Subcutaneous abdominal adipose tissue (tissue), 5 donors: ENCODE measurements around the gene TMEM245.

ENCODE experiments used
- H3K27ac ChIP-seq: one replicate; pipeline ENCODE4 v1.7.0; 2013; ENCODE audit warnings: low read depth, mild to moderate bottlenecking, inconsistent platforms, low read length, moderate library complexity
- H3K27me3 ChIP-seq, 5 donors: one replicate each; pipeline ENCODE4 v1.7.0; 2013; ENCODE audit warnings: low read length in 5 of 5, inconsistent platforms in 1 of 5; ENCODE audit not compliant: control insufficient read depth in 5 of 5, insufficient read depth in 4 of 5
- H3K36me3 ChIP-seq, 5 donors: one replicate each; pipeline ENCODE4 v1.7.0; 2013; ENCODE audit warnings: low read length in 5 of 5; ENCODE audit not compliant: control insufficient read depth in 5 of 5, insufficient read depth in 5 of 5
- H3K4me1 ChIP-seq, 5 donors: one replicate each; pipeline ENCODE4 v1.7.0; 2013; ENCODE audit warnings: low read length in 5 of 5, mild to moderate bottlenecking in 3 of 5, moderate library complexity in 1 of 5; ENCODE audit not compliant: control insufficient read depth in 5 of 5, insufficient read depth in 5 of 5
- H3K4me3 ChIP-seq, 5 donors: one replicate each; pipeline ENCODE4 v1.7.0; 2013; ENCODE audit warnings: low read length in 5 of 5, low read depth in 1 of 5
- H3K9ac ChIP-seq, 5 donors: one replicate each; pipeline ENCODE4 v1.7.0; 2013; ENCODE audit warnings: low read length in 5 of 5, mild to moderate bottlenecking in 4 of 5, moderate library complexity in 3 of 5
- H3K9me3 ChIP-seq, 5 donors: one replicate each; pipeline ENCODE4 v1.7.0; 2013; ENCODE audit warnings: low read length in 5 of 5; ENCODE audit not compliant: control insufficient read depth in 5 of 5
- donor health status: healthy.
- donor health status: healthy.
- donor health status: healthy.
- donor health status: healthy.
- donor health status: healthy.

Gene TMEM245

DNA sequence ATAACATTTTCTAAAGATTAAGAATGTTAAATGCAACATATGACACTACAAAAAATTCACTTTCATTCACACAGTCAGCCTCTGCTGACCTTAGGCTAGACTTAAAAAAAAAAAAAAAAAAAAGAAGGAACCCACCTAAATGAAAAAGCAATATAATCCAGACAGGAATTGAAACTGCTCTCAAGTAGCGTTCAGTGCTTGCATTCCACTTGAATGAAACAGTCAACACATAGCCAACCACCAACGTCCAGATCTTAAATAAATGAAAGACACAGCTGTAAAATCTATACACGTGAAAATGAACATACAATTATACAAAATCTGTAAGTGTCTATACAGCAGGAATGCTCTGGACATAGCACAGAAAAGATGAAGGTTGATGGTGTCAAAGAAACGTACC, 11.4 kb downstream of the TMEM245 start:
- H3K4me3 ChIP-seq = no peak overlapping the region
- H3K4me1 ChIP-seq = peaks cover 2 to 40% (median 26%) of the 10 kb centered on the region in 5 donors
- H3K9ac ChIP-seq = peak overlapping the region in 1 of 5 donors; percentile 10
- peak overlapping the region; percentile 59 for H3K27ac ChIP-seq
- H3K36me3 ChIP-seq = peaks cover 0 to 9% (median 3%) of the 10 kb centered on the region in 5 donors
- no peaks in the 10 kb centered on the region for H3K9me3 ChIP-seq
- no peaks in the 10 kb centered on the region for H3K27me3 ChIP-seq

DNA sequence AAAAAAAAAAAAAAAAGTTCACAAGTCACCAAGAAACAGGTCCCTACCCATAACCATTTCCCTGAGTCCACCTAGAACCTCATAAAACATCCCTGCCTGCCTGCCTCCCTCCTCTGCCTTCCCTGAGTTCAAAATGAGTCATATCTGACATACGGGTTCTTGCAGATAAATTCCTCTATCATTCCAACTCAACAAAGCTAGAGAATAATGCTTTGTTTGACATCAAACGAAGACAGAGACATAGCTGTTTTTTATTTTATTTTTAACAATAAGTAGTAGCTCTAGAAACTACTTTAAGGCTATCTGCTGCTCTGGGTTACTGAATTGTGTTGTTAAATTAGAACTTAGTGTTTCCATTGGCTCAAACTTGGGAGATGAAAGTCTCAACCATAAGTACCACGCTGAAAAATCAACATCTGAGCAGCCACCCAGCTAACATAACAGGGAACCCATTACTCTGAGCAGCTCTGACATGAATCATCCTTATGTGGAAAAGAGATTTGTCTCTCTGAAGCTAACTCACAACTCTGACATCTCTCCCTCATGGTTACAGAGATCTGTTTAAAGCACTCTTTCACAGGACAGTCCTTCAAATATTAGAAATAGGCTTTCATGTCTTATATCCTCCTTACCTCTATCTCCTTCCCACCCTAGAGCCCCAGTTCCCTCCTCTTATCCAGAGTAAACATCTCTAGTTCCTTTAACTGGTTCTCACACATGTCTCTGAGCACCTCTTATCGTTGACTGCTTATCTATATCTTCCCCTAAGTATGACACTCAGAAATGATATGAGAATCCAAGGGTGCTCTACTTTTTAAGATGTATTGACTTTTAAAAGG, 12.1 kb downstream of the TMEM245 start:
- Histone ChIP-seq H3K36me3 (peaks cover 0 to 9% (median 7%) of the 10 kb centered on the region in 5 donors), H3K9ac (no peak overlapping the region), H3K4me3 (no peak overlapping the region), H3K27ac (peak overlapping the region; percentile 59), H3K4me1 (peaks cover 2 to 38% (median 24%) of the 10 kb centered on the region in 5 donors), H3K27me3 (no peaks in the 10 kb centered on the region), H3K9me3 (no peaks in the 10 kb centered on the region)

DNA sequence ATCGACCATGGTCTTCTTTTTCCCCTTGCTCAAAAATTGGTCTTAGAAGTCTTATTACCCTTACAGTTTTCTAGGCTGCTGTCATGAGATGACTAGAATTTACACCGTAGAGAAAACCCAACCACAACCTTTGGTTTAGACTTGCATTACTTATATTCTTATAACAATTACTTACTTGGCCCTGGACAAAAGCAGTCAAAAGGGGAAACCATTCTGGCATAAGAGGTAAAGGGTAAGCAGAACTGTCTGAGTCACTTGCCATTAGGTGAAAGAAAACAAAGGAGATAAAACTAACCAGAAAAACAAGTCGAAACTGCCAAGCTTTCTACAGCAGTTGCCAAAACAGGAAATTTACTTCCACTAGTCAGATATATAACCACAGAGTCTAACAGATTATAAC, 17.9 kb downstream of the TMEM245 start:
- no peak overlapping the region for H3K9ac ChIP-seq
- H3K27me3 ChIP-seq = no peaks in the 10 kb centered on the region
- H3K36me3 ChIP-seq = peaks cover 0 to 9% (median 8%) of the 10 kb centered on the region in 5 donors
- H3K27ac ChIP-seq = peak overlapping the region; percentile 72
- no peak overlapping the region for H3K4me3 ChIP-seq
- no peaks in the 10 kb centered on the region for H3K9me3 ChIP-seq
- H3K4me1 ChIP-seq = peaks cover 6 to 42% (median 26%) of the 10 kb centered on the region in 5 donors

DNA sequence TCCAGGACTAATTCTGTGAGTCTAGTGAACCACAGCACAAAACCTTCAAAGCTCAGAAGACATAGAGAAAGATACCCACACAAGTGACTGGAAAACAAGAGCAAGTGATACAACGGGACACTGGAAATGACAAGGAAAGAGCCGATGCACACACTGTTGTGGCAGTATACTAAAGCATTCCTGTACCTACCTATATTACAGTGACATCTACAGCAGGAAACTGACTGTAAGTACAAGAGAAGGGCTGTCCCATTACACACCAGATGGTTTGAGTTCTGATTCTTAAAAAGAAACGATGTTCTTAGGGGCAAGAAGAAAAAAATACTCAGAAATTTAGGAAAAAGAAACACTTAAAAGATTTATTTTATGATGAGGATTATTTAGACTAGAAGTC, 18.5 kb downstream of the TMEM245 start:
- no peaks in the 10 kb centered on the region for H3K27me3 ChIP-seq
- peak overlapping the region; percentile 72 for H3K27ac ChIP-seq
- H3K9me3 ChIP-seq = no peaks in the 10 kb centered on the region
- no peak overlapping the region for H3K9ac ChIP-seq
- H3K4me1 ChIP-seq = peaks cover 6 to 44% (median 26%) of the 10 kb centered on the region in 5 donors
- peaks cover 0 to 9% (median 8%) of the 10 kb centered on the region in 5 donors for H3K36me3 ChIP-seq
- no peak overlapping the region for H3K4me3 ChIP-seq

DNA sequence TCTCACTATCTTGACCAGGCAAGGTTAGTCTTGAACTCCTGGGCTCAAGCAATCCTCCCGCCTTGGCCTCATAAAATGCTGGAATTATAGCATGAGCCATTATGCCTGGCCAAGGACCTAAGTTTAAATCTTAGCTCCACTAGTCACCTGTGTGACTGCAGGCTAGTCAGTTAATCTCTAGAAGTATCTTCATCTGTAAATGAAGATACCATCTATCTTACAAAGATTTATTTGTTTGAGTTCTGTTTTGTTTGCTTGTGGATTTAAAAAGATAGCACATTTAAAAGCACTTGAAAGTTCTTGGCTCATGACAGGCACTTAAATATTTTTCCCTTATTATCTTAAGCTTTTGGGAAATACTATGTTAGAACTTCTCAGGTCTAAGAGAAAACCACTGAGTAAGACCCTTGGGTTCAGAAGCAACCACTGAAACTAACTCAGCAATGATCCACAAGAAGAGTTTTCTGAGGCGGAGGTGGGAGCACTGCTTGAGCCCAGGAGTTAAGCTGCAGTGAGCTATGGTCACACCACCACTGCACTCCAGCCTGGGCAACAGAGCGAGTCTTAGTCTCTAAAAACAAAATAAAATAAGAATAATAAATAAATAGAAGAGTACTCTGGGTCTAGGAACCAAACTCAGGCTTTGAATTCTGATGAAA, 19.1 kb downstream of the TMEM245 start:
- no peaks in the 10 kb centered on the region for H3K27me3 ChIP-seq
- H3K4me1 ChIP-seq = peaks cover 6 to 44% (median 26%) of the 10 kb centered on the region in 5 donors
- no peak overlapping the region for H3K4me3 ChIP-seq
- H3K9me3 ChIP-seq = no peaks in the 10 kb centered on the region
- no peak overlapping the region for H3K9ac ChIP-seq
- peak overlapping the region; percentile 72 for H3K27ac ChIP-seq
- H3K36me3 ChIP-seq = peaks cover 2 to 9% (median 7%) of the 10 kb centered on the region in 5 donors

DNA sequence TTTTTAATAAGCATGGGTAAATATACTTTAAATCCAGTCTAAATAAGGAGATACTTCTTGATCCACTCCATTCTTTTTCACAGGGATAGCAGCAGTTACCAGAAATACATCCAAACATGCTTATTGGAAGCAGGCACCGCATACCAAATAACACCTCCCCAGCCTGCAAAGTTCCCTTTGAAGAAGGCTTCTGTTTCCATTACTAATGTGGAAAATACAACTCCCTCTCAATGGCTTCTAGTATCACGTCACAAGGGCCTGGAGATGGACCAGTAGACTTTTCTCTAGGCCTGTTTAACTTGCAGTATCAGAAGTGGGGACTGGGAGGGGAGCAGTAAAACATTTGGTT, 20.8 kb downstream of the TMEM245 start:
- peaks cover 5 to 13% (median 6%) of the 10 kb centered on the region in 5 donors for H3K36me3 ChIP-seq
- H3K27me3 ChIP-seq = no peaks in the 10 kb centered on the region
- H3K27ac ChIP-seq = peak overlapping the region; percentile 50
- no peaks in the 10 kb centered on the region for H3K9me3 ChIP-seq
- no peak overlapping the region for H3K9ac ChIP-seq
- no peak overlapping the region for H3K4me3 ChIP-seq
- H3K4me1 ChIP-seq = peaks cover 6 to 44% (median 26%) of the 10 kb centered on the region in 5 donors

DNA sequence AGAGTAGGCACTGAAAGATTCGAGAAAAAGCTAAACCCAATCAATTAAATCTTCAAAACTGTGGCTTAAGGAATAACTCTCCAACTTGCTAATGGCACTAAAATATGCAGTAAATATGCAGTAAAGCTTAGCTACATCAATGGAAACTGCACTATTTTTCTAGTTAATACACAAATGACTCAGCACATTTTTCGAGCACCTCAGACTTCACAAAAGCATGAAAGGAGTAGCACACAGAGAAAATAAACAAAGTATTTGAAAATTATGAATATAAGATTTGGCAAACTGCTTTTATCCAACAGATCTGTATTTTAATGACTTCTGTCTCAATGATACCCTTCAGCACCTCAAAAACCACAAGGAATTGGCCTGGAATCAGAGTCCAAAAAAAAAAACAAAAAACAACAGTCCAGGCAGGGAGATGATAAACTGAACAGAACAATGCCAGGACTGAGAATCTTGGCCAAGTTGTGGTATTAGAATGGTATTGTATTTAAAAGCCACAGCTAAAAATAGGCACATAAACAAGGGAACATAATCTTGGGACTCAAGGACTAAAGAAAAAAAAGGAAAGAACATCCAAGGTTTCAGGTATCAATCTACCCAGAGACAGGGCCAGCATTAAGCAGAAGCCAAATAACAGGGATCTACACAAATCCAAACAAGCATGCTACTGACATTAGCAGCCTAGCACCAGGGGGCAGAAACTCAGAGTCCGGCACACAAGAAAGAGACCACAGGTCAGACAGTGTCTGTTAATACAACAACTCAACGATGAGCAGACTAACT, 21.4 kb downstream of the TMEM245 start:
- Histone ChIP-seq H3K9me3 (no peaks in the 10 kb centered on the region), H3K36me3 (peaks cover 5 to 15% (median 7%) of the 10 kb centered on the region in 5 donors), H3K4me3 (no peak overlapping the region), H3K4me1 (peaks cover 6 to 44% (median 26%) of the 10 kb centered on the region in 5 donors), H3K27ac (peak overlapping the region; percentile 50), H3K9ac (peak overlapping the region in 2 of 5 donors; percentile 17 to 57), H3K27me3 (no peaks in the 10 kb centered on the region)

DNA sequence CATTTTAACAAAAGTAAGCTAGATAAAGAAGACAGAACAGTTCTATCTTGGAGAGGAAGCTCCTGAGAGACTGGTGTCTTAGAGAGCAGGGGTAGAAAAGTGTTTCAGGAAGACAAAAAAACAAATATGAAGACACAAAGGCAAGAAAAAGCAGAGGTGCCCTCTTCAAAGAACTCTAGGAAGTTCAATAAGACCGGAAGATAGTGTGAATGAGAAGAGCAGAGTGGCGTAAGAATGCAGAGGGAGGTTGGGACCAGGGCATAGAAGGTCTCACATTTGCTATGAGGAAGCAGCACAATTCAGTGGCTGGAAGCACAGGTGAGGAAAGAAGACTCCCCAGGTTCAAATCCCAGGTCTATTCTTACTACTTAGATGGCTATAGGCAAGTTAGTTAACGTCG, 22.6 kb downstream of the TMEM245 start:
- peaks cover 6 to 44% (median 26%) of the 10 kb centered on the region in 5 donors for H3K4me1 ChIP-seq
- peaks cover 12 to 24% (median 17%) of the 10 kb centered on the region in 5 donors for H3K36me3 ChIP-seq
- no peaks in the 10 kb centered on the region for H3K27me3 ChIP-seq
- no peak overlapping the region for H3K4me3 ChIP-seq
- peak overlapping the region; percentile 7 for H3K27ac ChIP-seq
- no peaks in the 10 kb centered on the region for H3K9me3 ChIP-seq
- no peak overlapping the region for H3K9ac ChIP-seq

DNA sequence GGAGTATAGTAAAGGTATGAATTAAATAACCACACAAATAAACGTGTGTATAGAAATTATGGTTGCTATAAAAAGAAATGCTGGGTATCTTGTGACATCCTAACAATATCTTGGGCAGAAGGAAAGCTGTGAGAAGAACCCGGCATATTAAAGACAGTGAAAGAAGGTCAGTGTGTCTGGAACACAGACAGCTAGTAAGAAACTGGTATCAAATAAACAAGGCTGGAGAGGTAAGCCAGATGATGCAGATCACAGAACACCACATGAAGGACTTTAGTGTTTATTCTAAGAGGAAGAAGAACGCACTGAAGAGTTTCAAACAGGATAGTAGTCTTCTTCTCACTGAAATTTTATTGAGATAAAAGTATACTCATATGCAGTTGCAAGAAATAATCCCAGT, 24.4 kb downstream of the TMEM245 start:
- peaks cover 18 to 30% (median 25%) of the 10 kb centered on the region in 5 donors for H3K36me3 ChIP-seq
- H3K4me1 ChIP-seq = peaks cover 6 to 36% (median 22%) of the 10 kb centered on the region in 5 donors
- no peak overlapping the region for H3K27ac ChIP-seq

More for the DNA sequence above, 24.4 kb downstream of the TMEM245 start:
- Histone ChIP-seq H3K27me3 (no peaks in the 10 kb centered on the region), H3K9me3 (no peaks in the 10 kb centered on the region), H3K4me3 (no peak overlapping the region), H3K9ac (peak overlapping the region in 1 of 5 donors; percentile 4)
